RWPE1 (cell line): ENCODE results near the gene OR5AK2.
"Not testable (repeated sequence)": the region's sequence is repeated elsewhere in the genome, so short reads cannot be mapped to it uniquely, and the experiment has no call there.

Experiments
- CTCF ChIA-PET: fragments of 350-600 bp; sonication (Branson Sonifier 250); formaldehyde crosslinking; extraction: SDS; loops from one replicate; lab custom pipeline; 2021; lab: Yijun Ruan, JAX
- POLR2A ChIA-PET: fragments of 400-600 bp; formaldehyde crosslinking; extraction: SDS; loops from one replicate; lab custom pipeline; 2020; ENCODE audit warnings: antibody characterized with exemption; ENCODE audit not compliant: low non-redundant PET; lab: Yijun Ruan, JAX
- DNase-seq: peaks from one replicate; pipeline ENCODE4 v3.0.0; 2012; ENCODE audit warnings: low spot score
- H3K27ac ChIP-seq: fragments of 450-650 bp; 2 replicates; pipeline ENCODE4 v1.5.1; 2017
- TF ChIP-seq, protein P1 (sequence below): fragments of 450-650 bp; conservative IDR thresholded peaks from 2 replicates; pipeline ENCODE4 v1.5.1; 2017; ENCODE audit warnings: low read depth, mild to moderate bottlenecking

The OR5AK2 gene

DNA sequence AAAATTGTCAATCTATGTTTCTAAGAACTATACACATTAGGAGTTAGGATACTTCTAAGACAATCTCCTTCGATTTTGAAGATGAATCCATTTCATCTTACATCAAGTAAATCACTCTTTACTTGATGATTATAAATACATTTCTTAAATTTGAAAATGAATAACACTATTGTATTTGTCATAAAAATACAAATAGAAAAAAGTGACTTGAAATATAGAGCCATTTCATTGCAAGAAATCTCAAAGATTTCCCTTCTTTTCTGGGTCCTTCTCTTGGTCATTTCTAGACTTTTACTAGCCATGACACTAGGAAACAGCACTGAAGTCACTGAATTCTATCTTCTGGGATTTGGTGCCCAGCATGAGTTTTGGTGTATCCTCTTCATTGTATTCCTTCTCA lies at the start of gene OR5AK2:
Gene OR5AK2, plus strand, starts transcription at position 301 of the 400 bp plus-strand sequence. Its CDS starts 0 bp downstream, at position 301.
- POLR2A ChIA-PET = no interaction called here
- DNase-seq = no peak
- TF ChIP-seq, protein P1, sequence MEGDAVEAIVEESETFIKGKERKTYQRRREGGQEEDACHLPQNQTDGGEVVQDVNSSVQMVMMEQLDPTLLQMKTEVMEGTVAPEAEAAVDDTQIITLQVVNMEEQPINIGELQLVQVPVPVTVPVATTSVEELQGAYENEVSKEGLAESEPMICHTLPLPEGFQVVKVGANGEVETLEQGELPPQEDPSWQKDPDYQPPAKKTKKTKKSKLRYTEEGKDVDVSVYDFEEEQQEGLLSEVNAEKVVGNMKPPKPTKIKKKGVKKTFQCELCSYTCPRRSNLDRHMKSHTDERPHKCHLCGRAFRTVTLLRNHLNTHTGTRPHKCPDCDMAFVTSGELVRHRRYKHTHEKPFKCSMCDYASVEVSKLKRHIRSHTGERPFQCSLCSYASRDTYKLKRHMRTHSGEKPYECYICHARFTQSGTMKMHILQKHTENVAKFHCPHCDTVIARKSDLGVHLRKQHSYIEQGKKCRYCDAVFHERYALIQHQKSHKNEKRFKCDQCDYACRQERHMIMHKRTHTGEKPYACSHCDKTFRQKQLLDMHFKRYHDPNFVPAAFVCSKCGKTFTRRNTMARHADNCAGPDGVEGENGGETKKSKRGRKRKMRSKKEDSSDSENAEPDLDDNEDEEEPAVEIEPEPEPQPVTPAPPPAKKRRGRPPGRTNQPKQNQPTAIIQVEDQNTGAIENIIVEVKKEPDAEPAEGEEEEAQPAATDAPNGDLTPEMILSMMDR = no peak
- CTCF ChIA-PET = no interaction called here
- no peak within 1 kb of the TSS for H3K27ac ChIP-seq

DNA sequence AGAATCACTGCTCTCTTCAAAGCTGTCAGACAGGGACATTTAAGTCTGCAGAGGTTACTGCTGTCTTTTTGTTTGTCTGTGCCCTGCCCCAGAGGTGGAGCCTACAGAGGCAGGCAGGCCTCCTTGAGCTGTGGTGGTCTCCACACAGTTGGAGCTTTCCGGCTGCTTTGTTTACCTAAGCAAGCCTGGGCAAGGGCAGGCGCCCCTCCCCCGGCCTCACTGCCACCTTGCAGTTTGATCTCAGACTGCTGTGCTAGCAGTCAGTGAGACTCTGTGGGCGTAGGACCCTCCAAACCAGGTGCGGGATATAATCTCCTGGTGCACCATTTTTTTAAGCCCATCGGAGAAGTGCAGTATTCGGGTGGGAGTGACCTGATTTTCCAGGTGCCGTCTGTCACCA lies 43.2 kb upstream of the OR5AK2 start:
- CTCF ChIA-PET, H3K27ac ChIP-seq, DNase-seq, POLR2A ChIA-PET: not testable (repeated sequence)

GRCh38 chr11:56948991-56949515 lies 39.7 kb upstream of the OR5AK2 start:
- TF ChIP-seq, protein P1 = no peak
- no peak for DNase-seq
- H3K27ac ChIP-seq = no peak overlapping the region
- ChIA-PET CTCF (no interaction called here), POLR2A (interaction anchor here (0.6 kb wide), 1 partner anchor 94 kb away, joined by 3 read pairs; no protein-coding TSS in a partner anchor)

- ChIA-PET CTCF (no interaction called here), POLR2A (no interaction called here)
- no peak overlapping the region for H3K27ac ChIP-seq
- DNase-seq = no peak
- TF ChIP-seq, protein P1 = no peak
These were observed 38.2 kb upstream of the OR5AK2 start for GRCh38 chr11:56950510-56950909.

DNA sequence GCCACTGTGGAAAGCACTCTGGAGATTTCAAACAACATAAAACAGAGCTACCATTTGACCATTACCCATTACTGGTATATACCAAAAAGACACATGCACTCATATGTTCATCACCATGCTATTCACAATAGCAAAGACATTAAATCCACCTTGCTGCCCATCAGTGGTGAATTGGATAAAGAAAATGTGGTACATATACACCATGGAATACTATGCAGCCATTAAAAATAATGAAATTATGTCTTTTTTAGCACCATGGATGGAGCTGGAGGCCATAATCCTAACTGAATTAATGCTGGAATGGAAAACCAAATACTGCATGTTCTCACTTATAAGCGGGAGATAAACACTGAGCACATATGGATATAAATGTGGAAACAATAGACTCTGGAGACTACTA lies 34.8 kb upstream of the OR5AK2 start:
- CTCF ChIA-PET, H3K27ac ChIP-seq, POLR2A ChIA-PET, DNase-seq: not testable (repeated sequence)

DNA sequence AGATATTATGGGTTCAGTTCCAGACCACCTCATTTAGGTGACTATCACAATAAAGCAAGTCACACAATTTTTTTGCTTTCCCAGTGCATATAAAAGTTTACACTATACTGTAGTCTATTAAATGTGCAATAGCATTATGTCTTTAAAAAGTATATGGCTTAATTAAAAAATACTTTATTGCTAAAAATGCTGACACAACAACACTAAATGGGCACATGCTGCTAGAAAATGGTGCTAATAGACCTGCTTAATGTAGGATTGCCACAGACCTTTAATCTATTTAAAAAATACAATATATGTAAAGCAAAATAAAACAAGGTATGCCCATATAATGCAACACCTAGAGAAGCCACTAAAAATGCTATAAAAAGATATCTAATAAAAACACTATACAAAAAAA lies 27.1 kb upstream of the OR5AK2 start:
- no peak for DNase-seq
- TF ChIP-seq, protein P1 = no peak
- POLR2A ChIA-PET = no interaction called here
- CTCF ChIA-PET = no interaction called here
- H3K27ac ChIP-seq = no peak overlapping the region

DNA sequence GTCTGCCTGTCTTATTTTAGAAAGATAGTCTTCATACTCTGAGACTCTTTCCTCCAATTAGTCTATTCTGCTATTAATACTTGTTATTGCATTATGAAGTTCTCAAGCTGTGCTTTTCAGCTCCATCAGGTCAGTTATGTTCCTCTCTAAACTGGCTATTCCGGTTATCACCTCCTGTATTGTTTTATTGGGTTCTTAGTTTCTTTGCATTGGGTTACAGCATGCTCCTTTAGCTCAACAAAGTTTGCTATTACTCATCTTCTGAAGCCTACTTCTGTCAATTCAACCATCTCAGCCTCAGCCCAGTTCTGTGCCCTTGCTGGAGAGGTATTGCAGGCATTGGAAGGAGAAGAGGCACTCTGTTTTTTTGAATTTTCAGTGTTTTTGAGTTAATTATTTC lies 21.0 kb upstream of the OR5AK2 start:
- ChIA-PET CTCF (no interaction called here), POLR2A (no interaction called here)
- H3K27ac ChIP-seq = no peak overlapping the region
- no peak for DNase-seq
- TF ChIP-seq, protein P1 = no peak

GRCh38 chr11:56968524-56968923 lies 20.2 kb upstream of the OR5AK2 start:
- H3K27ac ChIP-seq = no peak overlapping the region
- no peak for DNase-seq
- TF ChIP-seq, protein P1 = no peak
- ChIA-PET POLR2A (no interaction called here), CTCF (no interaction called here)
